Measurements from ENCODE around the gene SNX15.

The SNX15 gene

DNA sequence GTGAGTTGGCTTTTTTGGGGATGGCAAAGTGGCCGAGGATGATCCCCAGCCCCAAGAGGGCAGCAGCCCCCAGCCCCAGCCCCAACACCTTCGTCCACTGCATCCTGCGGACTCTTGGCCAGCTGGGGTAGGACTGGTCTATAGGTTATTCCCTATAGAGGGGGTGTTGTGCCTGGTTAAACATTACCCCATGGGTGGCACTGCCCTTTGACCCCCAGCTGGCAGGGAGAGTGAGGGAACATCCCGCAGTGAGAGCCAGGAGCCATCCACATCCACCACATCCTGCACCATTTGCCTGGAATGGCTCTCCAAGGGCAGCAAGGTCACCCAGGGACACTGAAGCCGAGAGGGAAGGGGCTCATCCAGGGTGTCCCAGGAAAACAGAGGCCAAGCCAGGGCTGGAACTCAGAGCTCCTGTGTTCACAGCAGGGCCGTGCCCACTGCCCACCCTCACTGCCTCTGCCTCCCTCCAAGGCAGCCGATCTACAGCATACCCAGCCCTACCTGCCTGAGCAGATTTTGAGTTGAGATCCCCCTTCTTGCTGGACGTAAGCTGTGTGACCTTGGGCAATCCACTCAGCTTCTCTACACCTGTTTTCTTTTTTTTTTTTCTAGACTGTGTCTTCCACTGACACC lies 31.3 kb downstream of the SNX15 start, which contains the start of gene NAALADL1:
Gene NAALADL1, minus strand, starts transcription at position 135 of the 636 bp plus-strand sequence. Its CDS starts 32 bp downstream, at position 103.
- FAIRE-seq: no peak

DNA sequence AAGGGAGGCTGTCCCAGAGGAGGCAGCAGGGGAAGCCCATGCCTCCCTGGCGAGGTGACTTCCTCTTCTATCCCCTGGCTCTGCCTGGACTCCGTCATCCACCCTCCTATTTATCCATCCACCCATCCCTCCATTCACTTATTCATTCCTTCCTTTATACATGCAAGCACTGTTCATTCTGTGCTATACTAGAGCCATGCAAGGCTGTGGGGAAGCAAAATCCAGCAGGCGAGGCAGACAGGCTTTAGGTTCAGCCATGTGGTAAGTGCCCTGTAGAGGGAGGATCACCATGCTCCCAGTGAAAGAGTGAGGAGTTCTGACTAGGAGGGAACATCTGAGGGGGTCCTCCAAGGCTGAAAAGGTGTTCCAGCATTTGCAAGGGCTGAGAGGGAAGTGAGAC lies 32.3 kb downstream of the SNX15 start:
- no peak for FAIRE-seq

DNA sequence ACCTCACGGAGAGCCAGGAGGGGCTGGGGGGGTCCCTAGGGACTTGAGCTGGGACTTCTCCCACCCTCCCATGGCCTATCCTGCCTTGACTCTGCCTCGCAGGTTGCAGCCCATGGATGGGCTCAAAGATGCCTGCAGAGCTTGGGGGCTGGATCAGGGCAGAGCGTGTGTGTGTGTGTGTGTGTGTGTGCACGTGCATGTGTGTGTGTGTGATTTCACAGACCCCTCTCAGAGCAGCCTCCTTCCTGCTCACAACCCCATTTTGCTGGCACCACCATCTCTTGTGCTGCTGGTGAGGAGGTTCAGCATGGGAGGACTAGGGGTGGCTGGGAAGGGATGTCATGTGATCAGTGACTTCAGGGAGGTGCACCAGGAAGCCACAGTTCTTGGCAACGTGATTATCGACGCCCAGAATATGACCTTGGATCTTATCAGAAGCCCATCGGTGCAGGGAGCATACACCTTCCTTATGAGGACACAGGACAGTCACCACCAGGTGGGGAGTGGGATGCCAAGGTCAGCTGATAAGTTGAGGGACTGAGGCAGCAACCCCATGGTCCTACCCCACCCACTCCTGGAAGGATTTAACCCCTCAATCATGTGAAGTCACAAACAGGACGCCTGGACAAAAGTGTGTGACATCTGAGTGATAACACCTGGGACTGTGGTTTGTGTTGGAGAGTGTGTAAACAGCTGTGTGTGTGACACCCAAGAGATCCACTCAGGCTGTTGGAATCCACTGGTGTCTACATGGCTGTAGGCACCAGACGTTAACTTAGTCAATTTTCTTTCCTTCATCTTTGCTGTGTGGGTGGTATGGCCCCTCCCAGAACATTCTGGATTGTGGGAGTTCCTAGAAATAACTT lies 33.0 kb downstream of the SNX15 start:
- no peak for FAIRE-seq

GRCh38 chr11:65060913-65061408 lies 33.7 kb downstream of the SNX15 start:
- no peak for FAIRE-seq

GRCh38 chr11:65063532-65063931 lies 36.3 kb downstream of the SNX15 start:
- FAIRE-seq: no peak

GRCh38 chr11:65064847-65065240 lies 37.6 kb downstream of the SNX15 start:
- FAIRE-seq: no peak

DNA sequence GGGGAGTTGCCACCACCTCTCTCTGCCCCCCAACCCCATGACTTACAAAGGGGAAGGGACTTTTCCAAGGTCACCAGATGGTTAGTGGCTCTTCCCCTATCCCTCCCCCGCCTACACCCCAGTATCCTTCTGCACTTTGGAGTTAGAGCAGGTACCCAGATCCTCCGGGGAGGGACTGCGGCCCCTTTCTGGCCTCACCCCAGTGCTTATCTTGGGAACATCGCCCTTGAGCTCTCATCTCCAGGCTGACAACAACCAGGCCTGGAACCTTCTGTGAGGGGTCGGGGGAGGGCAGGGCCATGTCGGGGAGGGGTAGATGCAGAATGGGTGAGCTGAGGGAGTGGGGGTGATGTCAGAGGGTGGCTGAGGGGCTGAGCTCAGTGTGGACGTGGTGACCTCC lies 38.6 kb downstream of the SNX15 start:
- FAIRE-seq: no peak

GRCh38 chr11:65066315-65066714 lies 39.1 kb downstream of the SNX15 start:
- no peak for FAIRE-seq

DNA sequence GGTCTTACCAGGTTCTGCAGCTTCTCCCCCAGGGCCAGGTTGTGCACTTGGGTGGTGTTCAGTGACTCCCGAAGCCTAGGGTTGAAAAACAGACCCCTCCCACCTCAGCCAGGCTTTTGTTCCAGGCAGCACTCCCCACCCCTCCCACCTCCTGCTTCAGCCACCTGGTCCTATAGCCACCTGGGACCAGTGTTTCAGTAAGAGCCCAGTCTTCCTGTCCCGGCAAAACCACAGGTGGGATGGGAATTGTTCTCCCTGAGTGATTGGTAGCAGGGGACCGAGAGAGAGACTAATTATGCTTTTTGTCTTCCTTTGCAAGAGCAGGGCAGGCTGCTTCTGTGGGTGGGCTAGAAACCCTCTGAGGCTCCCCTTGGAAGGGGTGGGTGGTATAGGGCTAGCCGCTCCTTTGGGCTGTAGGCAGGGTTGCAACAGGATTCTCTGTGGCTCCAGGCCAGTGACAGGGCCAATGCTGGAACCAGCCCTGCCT lies 39.6 kb downstream of the SNX15 start:
- FAIRE-seq: no peak

DNA sequence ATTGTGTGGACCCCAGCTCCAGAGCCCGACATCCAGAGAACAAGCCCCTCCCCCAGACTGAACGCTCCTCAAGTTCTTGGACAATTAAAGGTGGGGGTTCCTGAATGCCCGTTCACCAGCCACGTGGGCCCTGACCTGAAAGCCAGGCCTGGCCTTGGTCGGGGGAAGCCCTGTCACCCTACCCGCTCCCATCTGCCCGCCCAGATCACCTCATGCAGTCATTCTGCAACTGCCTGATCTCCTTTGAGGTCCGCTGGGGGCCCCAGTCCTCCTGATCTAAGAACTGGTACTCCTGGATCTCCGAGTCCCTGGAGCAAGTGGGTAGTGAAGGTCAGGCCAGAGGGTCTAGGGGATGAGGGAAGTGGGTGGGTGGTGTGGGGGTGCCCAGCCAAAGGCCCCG lies 40.2 kb downstream of the SNX15 start:
- no peak for FAIRE-seq

DNA sequence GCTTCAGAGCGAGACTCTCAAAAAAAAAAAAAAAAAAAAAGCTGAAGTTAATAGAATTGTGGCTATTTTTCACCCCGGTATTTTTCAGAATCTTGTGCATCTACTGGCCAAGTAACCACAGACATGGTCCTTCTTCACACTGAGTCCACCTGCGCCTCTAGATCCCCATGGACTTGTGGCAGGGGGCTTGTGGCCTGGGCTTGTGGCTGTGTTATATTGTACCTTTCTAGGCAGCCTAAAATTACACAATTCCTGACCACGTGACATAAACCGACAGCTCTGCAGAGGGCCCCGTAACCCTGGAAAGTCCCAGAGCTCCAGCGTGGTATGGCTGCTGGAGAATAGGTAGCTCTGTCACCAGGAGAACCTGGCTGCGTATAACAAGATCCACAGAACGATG lies 42.0 kb downstream of the SNX15 start:
- no peak for FAIRE-seq

- FAIRE-seq: no peak
Measured at GRCh38 chr11:65071907-65072630, 44.8 kb downstream of the SNX15 start.

DNA sequence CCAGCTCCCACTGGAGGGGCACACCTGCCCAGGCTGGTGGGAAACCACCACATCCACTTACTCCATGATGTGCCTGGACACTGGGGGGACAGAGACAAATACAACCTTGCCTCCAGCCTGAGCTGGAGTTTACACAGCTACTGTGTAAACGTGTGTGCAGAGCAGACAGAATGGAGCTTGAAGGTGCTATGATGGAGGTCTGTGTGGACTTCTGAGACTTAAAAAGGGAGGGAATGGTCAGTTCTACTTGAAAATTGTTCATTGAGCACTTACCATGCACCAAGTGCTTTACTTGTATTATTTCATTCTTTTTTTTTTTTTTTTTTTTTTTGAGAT lies 45.4 kb downstream of the SNX15 start:
- FAIRE-seq: no peak

DNA sequence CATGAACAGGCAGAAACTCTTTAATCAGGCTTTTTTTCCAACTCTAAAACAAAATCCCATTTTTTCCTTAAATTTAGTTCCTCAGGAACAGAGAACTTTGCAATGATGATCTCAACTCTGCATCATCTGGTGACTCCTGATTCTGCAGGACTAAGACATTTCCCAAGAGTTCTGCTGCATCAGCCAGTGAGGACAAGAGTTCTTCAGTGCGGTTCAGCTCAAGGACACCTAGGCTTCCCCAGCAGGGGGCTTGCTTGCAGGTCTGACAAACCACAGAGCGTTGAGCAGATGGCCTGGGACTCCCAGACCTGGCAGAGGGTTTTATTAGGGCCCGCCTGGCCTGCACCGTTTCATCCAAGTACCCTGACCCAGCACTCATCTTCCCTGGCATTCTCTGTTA lies 50.2 kb downstream of the SNX15 start:
- FAIRE-seq: no peak

DNA sequence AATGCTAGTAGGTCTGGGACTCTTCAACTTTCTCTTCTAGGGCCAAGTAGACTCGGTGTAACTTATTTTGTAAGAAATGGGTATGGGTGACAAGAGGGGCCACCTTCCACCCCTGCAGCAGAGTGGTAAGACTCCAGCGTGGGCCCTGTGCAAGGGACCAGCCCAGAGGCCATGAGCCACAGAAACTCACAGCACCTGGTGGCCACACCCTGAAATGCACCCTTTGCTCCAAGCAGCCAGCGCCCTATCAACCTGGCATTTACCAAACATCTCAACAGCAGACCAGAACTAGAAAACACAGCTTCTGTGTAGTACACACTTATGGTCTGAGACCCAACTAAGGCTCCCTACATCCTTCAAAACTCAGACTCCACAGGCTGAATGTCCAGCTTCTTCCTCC lies 50.9 kb downstream of the SNX15 start:
- no peak for FAIRE-seq

GRCh38 chr11:65078786-65079342 lies 51.6 kb downstream of the SNX15 start:
- FAIRE-seq: no peak

GRCh38 chr11:65083134-65083833 lies 56.0 kb downstream of the SNX15 start:
- FAIRE-seq: no peak

DNA sequence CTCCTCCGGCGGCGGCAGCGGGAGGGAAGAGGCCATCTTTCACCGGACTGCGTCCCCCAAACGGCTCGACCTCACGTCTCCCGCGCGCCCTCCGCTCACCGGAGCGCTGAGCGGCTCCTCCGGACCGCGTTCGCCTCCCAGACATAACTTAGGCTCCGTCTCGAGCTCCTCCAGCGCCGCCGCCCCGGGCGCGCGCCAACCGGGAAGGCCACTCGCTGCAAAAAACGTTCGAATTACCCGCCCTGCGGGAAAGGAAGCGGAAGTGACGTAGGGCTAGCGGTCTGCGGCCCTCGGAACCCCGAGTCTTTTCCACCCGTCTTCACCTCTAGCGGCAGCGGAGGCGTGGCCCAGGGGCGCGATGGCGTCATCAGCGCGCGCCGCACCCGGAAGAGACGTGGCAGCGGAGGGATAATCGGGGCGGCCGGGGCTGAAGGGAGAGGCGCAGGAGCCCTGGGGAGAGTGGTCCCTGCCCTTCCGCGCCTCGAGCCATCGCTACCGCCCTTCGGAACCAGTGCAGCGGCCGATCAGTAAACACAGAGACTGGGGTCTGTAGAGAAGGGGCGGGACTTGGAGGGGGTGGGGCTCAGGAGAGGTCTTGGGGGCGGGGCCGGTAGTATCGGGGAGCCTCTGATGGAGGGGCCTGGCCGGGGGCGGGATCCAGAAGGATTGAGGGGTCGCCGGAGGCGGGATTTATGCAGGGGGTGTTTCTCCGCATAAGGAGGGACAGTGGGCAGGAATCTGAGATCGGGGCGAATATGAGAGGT lies 56.8 kb downstream of the SNX15 start, which contains the start of the genes CDCA5 and ZFPL1:
Gene CDCA5, minus strand, starts transcription at position 207 of the 764 bp plus-strand sequence. Its CDS starts 62 bp downstream, at position 145.
Gene ZFPL1, plus strand, starts transcription at position 389 of the 764 bp plus-strand sequence. CDS start 477 bp downstream, outside the sequence.
- FAIRE-seq: peak; percentile 82

DNA sequence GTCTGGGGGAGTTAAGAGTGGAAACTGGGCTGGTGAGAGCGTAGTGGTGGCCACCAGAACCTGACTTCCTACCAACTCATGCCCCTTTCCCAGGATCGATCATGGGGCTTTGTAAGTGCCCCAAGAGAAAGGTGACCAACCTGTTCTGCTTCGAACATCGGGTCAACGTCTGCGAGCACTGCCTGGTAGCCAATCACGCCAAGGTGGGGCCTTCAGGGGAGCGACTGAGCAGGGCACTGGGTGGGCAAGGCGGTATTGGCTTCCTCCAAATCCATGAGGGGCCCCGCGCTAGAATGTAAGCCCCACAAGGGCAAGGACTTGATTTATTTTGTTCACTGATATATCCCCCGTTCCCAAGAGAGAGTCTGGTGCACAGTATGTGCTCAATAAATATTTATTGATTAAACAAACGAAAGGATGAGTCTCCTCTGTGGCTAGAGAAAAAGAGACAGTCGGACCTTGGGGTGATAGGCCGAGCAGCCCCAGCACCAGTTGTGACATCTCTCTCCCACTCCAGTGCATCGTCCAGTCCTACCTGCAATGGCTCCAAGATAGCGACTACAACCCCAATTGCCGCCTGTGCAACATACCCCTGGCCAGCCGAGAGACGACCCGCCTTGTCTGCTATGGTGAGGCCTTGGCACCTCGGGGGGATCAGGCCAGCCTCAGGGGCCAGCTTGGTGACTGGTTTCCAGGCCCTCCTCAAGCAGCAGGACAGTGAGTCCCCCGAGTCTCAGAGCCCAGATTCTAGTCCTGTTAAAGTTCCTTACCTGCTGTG lies 57.5 kb downstream of the SNX15 start:
- FAIRE-seq: no peak

GRCh38 chr11:65085446-65085845 lies 58.2 kb downstream of the SNX15 start:
- no peak for FAIRE-seq
